ENCODE measurements around the gene CALHM6.
"Not testable (repeated sequence)": the region's sequence is repeated elsewhere in the genome, so short reads cannot be mapped to it uniquely, and the experiment has no call there.

The CALHM6 gene

GRCh38 chr6:116491610-116492330 is 30.6 kb downstream of the CALHM6 start:
- TF ChIP-seq POLR2AphosphoS5 (IDR thresholded peaks at IDR 0.05; ENCODE audit: low read depth, low read length) (no peak), TAF1 (IDR thresholded peaks at IDR 0.05; ENCODE audit: borderline replicate concordance, low read depth, low read length) (no peak), POLR2A (IDR thresholded peaks at IDR 0.05; ENCODE audit: low read depth, low read length) (no peak)
- FAIRE-seq, result no peak
- DNase-seq (ENCODE audit: insufficient read length), result no peak

- no peak for FAIRE-seq
- DNase-seq (ENCODE audit: insufficient read length), result no peak
Observed at GRCh38 chr6:116492331-116493067, 31.3 kb downstream of the CALHM6 start.

GRCh38 chr6:116495161-116495560 is 34.0 kb downstream of the CALHM6 start:
- FAIRE-seq; DNase-seq (ENCODE audit: insufficient read length): not testable (repeated sequence)

More at GRCh38 chr6:116492331-116493067, 31.3 kb downstream of the CALHM6 start:
- TF ChIP-seq POLR2A (IDR thresholded peaks at IDR 0.05; ENCODE audit: low read depth, low read length) (no peak), POLR2AphosphoS5 (IDR thresholded peaks at IDR 0.05; ENCODE audit: low read depth, low read length) (no peak), TAF1 (IDR thresholded peaks at IDR 0.05; ENCODE audit: borderline replicate concordance, low read depth, low read length) (no peak)

GRCh38 chr6:116497113-116497676 is 36.0 kb downstream of the CALHM6 start:
- DNase-seq (ENCODE audit: insufficient read length), result no peak
- TF ChIP-seq TAF1 (IDR thresholded peaks at IDR 0.05; ENCODE audit: borderline replicate concordance, low read depth, low read length) (no peak), POLR2A (IDR thresholded peaks at IDR 0.05; ENCODE audit: low read depth, low read length) (no peak), POLR2AphosphoS5 (IDR thresholded peaks at IDR 0.05; ENCODE audit: low read depth, low read length) (no peak)
- no peak for FAIRE-seq

GRCh38 chr6:116500969-116501433 is 39.8 kb downstream of the CALHM6 start:
- no peak for TF ChIP-seq POLR2A (IDR thresholded peaks at IDR 0.05; ENCODE audit: low read depth, low read length)
- no peak for TF ChIP-seq POLR2AphosphoS5 (IDR thresholded peaks at IDR 0.05; ENCODE audit: low read depth, low read length)
- FAIRE-seq (no peak), DNase-seq (ENCODE audit: insufficient read length) (no peak)

GRCh38 chr6:116507324-116507723 is 46.1 kb downstream of the CALHM6 start:
- TF ChIP-seq POLR2A (IDR thresholded peaks at IDR 0.05; ENCODE audit: low read depth, low read length), result no peak
- TF ChIP-seq TAF1 (IDR thresholded peaks at IDR 0.05; ENCODE audit: borderline replicate concordance, low read depth, low read length), result no peak
- no peak for TF ChIP-seq POLR2AphosphoS5 (IDR thresholded peaks at IDR 0.05; ENCODE audit: low read depth, low read length)
- FAIRE-seq, result no peak
- no peak for DNase-seq (ENCODE audit: insufficient read length)

- no peak for FAIRE-seq
- TF ChIP-seq POLR2AphosphoS5 (IDR thresholded peaks at IDR 0.05; ENCODE audit: low read depth, low read length) (no peak), TAF1 (IDR thresholded peaks at IDR 0.05; ENCODE audit: borderline replicate concordance, low read depth, low read length) (no peak), POLR2A (IDR thresholded peaks at IDR 0.05; ENCODE audit: low read depth, low read length) (no peak)
Observed at GRCh38 chr6:116508527-116508926, 47.4 kb downstream of the CALHM6 start.

GRCh38 chr6:116511424-116512110 is 50.4 kb downstream of the CALHM6 start, which contains the start of gene CALHM5:
Gene CALHM5 (plus strand): TSS chr6:116511639. CDS start chr6:116511697, 58 bp downstream.
- FAIRE-seq, result no peak
- TF ChIP-seq POLR2A (IDR thresholded peaks at IDR 0.05; ENCODE audit: low read depth, low read length) (no peak), TAF1 (IDR thresholded peaks at IDR 0.05; ENCODE audit: borderline replicate concordance, low read depth, low read length) (no peak), POLR2AphosphoS5 (IDR thresholded peaks at IDR 0.05; ENCODE audit: low read depth, low read length) (no peak)
- DNase-seq (ENCODE audit: insufficient read length), result no peak

More at GRCh38 chr6:116508527-116508926, 47.4 kb downstream of the CALHM6 start:
- DNase-seq (ENCODE audit: insufficient read length), result no peak

GRCh38 chr6:116512111-116512559 is 51.0 kb downstream of the CALHM6 start:
- peak; percentile 64 for FAIRE-seq
- TF ChIP-seq POLR2A (IDR thresholded peaks at IDR 0.05; ENCODE audit: low read depth, low read length), result no peak
- TF ChIP-seq POLR2AphosphoS5 (IDR thresholded peaks at IDR 0.05; ENCODE audit: low read depth, low read length), result no peak
- TF ChIP-seq TAF1 (IDR thresholded peaks at IDR 0.05; ENCODE audit: borderline replicate concordance, low read depth, low read length), result no peak

GRCh38 chr6:116512734-116513133 is 51.6 kb downstream of the CALHM6 start:
- no peak for TF ChIP-seq TAF1 (IDR thresholded peaks at IDR 0.05; ENCODE audit: borderline replicate concordance, low read depth, low read length)
- no peak for TF ChIP-seq POLR2A (IDR thresholded peaks at IDR 0.05; ENCODE audit: low read depth, low read length)
- FAIRE-seq (no peak), DNase-seq (ENCODE audit: insufficient read length) (no peak)

More at GRCh38 chr6:116512111-116512559, 51.0 kb downstream of the CALHM6 start:
- DNase-seq (ENCODE audit: insufficient read length), result no peak

Measured in GM12892 (cell line).